Measurements from ENCODE around the gene STX18.

Gene STX18

GRCh38 chr4:4377732-4378460 lies 164.0 kb downstream of the STX18 start:
- DNase-seq (ENCODE audit: low spot score), result no peak

- DNase-seq (ENCODE audit: low spot score), result no peak
These were observed 164.7 kb downstream of the STX18 start for GRCh38 chr4:4377191-4377590.

GRCh38 chr4:4376074-4376473 lies 165.8 kb downstream of the STX18 start:
- DNase-seq (ENCODE audit: low spot score), result no peak

DNA sequence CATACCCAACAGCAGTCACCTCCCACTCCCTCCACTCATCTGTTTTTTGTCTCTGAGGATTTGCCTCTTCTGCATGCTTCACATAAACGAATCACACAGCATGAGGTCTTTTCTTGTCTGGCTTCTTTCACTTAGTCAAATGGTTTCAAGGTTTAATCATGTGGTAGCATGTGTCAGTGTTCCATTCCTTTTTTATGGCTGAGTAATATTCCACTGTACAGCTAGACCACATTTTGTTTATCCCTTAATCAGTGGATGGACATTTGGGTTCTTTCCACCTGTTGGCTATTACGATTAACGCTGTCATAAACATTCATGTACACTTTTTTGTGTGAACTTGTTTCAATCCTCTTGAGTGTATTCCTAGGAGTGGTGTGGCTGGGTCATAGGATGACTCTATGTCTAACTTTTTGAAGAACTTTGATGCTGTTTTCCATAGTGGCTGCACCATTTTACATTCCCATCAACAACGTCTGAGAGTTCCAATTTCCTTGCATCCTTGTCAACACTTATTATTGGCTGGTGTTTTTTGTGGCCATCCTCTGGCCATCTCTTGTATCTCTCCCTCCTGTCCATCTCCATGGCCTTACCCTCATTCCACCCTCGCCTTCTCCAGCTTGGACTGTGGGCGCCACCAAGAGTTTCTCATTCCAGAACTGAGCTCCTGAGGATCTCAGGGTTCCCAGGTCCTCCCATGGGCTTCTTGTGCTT lies 167.3 kb downstream of the STX18 start:
- no peak for DNase-seq (ENCODE audit: low spot score)

All from RKO (cell line).